Esophagus squamous epithelium (tissue), 4 donors: ENCODE results near the gene TBC1D14.

Source experiments
- CTCF ChIP-seq, 6 experiments: fragments of 450-650 bp in 4 of 6; fragments of 200-600 bp in 2 of 6; sonication (generic) in 2 of 6; IDR thresholded peaks; one replicate each; pipeline ENCODE4 v1.5.1; 2016 to 2019; ENCODE audit warnings: antibody characterized with exemption in 6 of 6, mild to moderate bottlenecking in 4 of 6, moderate library complexity in 4 of 6
- POLR2A ChIP-seq, 4 donors: fragments of 450-650 bp; IDR thresholded peaks; one replicate each; pipeline ENCODE4 v1.6.1; 2017; ENCODE audit warnings: antibody characterized with exemption in 4 of 4, mild to moderate bottlenecking in 4 of 4, moderate library complexity in 3 of 4

GRCh38 chr4:7031558-7032449 lies 122.2 kb downstream of the TBC1D14 start:
- TF ChIP-seq POLR2A (IDR thresholded peaks at IDR 0.05) (no peak), CTCF (IDR thresholded peaks at IDR 0.05) (no peak)
